ENCODE measurements around the gene NFIC. TPM values are rescaled to one million over a fixed set of nuclear protein-coding genes. Genes with fewer than 3 reads are reported as not detected.

The NFIC gene
- total RNA-seq, 1 experiment from 2014 or later, result 75.6 TPM

- Histone ChIP-seq H3K36me3 (ENCODE audit: low read depth) (no peaks in the 10 kb centered on the region), H3K27ac (no peak overlapping the region), H3K9me2 (ENCODE audit: insufficient read depth) (no peaks in the 10 kb centered on the region), H3F3A (ENCODE audit: insufficient read depth, low read depth) (no peaks in the 10 kb centered on the region; the same call in 1 of the 2 replicates), H3K4me2 (no peak overlapping the region), H3K9me3 (ENCODE audit: insufficient read depth, low read depth) (no peaks in the 10 kb centered on the region), H3K4me1 (replicated peaks; ENCODE audit: insufficient read depth) (no peaks in the 10 kb centered on the region), H3K27me3 (ENCODE audit: insufficient read depth, low read depth) (no peaks in the 10 kb centered on the region), H4K20me1 (ENCODE audit: insufficient read depth) (no peaks in the 10 kb centered on the region), H3K4me3 (no peak overlapping the region), H3K79me2 (ENCODE audit: low read depth) (peaks cover 22% of the 10 kb centered on the region), H2AFZ (no peak overlapping the region)
- CTCF ChIA-PET, result no interaction called here
- BruUV-seq (replicated peaks), result no TSS peak
- intact Hi-C loops (cut with micrococcal nuclease; ENCODE audit: unreplicated experiment), result no loop called here
- TF ChIP-seq EZH2 (IDR thresholded peaks at IDR 0.05; ENCODE audit: low read depth) (no peak), CTCF (conservative IDR thresholded peaks at IDR 0.05) (no peak)
- POLR2A ChIA-PET (ENCODE audit: unreplicated experiment), result no interaction called here
- DNase-seq, result no peak
Observed at GRCh38 chr19:3497757-3498520, 131.6 kb downstream of the NFIC start.

- Histone ChIP-seq H3K4me3 (peak overlapping the region; percentile 68), H3K4me1 (replicated peaks; ENCODE audit: insufficient read depth) (0 out of 2 replicates have a peak, but pooled peaks cover 2% of the 10 kb centered on the region), H3K27ac (peak overlapping the region; percentile 79), H3K79me2 (ENCODE audit: low read depth) (peaks cover 22% of the 10 kb centered on the region), H3K4me2 (peak overlapping the region; percentile 93), H3K36me3 (ENCODE audit: low read depth) (no peaks in the 10 kb centered on the region), H3K27me3 (ENCODE audit: insufficient read depth, low read depth) (no peaks in the 10 kb centered on the region), H3K9me3 (ENCODE audit: insufficient read depth, low read depth) (no peaks in the 10 kb centered on the region), H3K9me2 (ENCODE audit: insufficient read depth) (no peaks in the 10 kb centered on the region), H3F3A (ENCODE audit: insufficient read depth, low read depth) (peaks cover 3% of the 10 kb centered on the region; the same call in 1 of the 2 replicates), H2AFZ (peak overlapping the region; percentile 76), H4K20me1 (ENCODE audit: insufficient read depth) (no peaks in the 10 kb centered on the region)
- intact Hi-C loops (cut with micrococcal nuclease; ENCODE audit: unreplicated experiment), result no loop called here
- ChIA-PET POLR2A (ENCODE audit: unreplicated experiment) (no interaction called here), CTCF (no interaction called here)
- BruUV-seq (replicated peaks), result TSS peak; percentile 44
- no peak for DNase-seq
- no peak for TF ChIP-seq EZH2 (IDR thresholded peaks at IDR 0.05; ENCODE audit: low read depth)
- no peak for TF ChIP-seq CTCF (conservative IDR thresholded peaks at IDR 0.05)
Observed at GRCh38 chr19:3499738-3500428, 133.5 kb downstream of the NFIC start.

GRCh38 chr19:3500429-3501101, 134.2 kb downstream of the NFIC start, which contains the start of gene DOHH:
DOHH (minus strand) TSS chr19:3500674; CDS start chr19:3496814, 3,860 bp downstream.
- intact Hi-C loops (cut with micrococcal nuclease; ENCODE audit: unreplicated experiment), result no loop called here
- no peaks in the 10 kb centered on the region for H4K20me1 ChIP-seq (ENCODE audit: insufficient read depth)
- peak; percentile 86 to 88 for DNase-seq

More at GRCh38 chr19:3500429-3501101, 134.2 kb downstream of the NFIC start, which contains the start of gene DOHH:
- peak within 1 kb of the TSS; percentile 76 for H2AFZ ChIP-seq
- peak within 1 kb of the TSS; percentile 93 for H3K4me2 ChIP-seq
- peak within 1 kb of the TSS; percentile 79 for H3K27ac ChIP-seq
- ChIA-PET POLR2A (ENCODE audit: unreplicated experiment) (interaction anchor here (0.6 kb wide), 3 partner anchors 121 to 126 kb away, joined by 3 to 4 read pairs (median 3); no protein-coding TSS in a partner anchor), CTCF (interaction anchor here (0.6 kb wide), 1 partner anchor 31 kb away, joined by 3 read pairs; no protein-coding TSS in a partner anchor)
- BruUV-seq (replicated peaks), result no TSS peak
- H3K4me3 ChIP-seq, result peak within 1 kb of the TSS; percentile 68
- H3K9me3 ChIP-seq (ENCODE audit: insufficient read depth, low read depth), result no peaks in the 10 kb centered on the region
- H3K79me2 ChIP-seq (ENCODE audit: low read depth), result peaks cover 22% of the 10 kb centered on the region
- no peaks in the 10 kb centered on the region for H3K27me3 ChIP-seq (ENCODE audit: insufficient read depth, low read depth)
- H3K9me2 ChIP-seq (ENCODE audit: insufficient read depth), result no peaks in the 10 kb centered on the region
- H3F3A ChIP-seq (ENCODE audit: insufficient read depth, low read depth), result peaks cover 10% of the 10 kb centered on the region; the same call in 1 of the 2 replicates
- no peaks in the 10 kb centered on the region for H3K36me3 ChIP-seq (ENCODE audit: low read depth)
- TF ChIP-seq CTCF (conservative IDR thresholded peaks at IDR 0.05) (no peak), EZH2 (IDR thresholded peaks at IDR 0.05; ENCODE audit: low read depth) (no peak)
- 0 out of 2 replicates have a peak, but pooled peaks cover 3% of the 10 kb centered on the region for H3K4me1 ChIP-seq (replicated peaks; ENCODE audit: insufficient read depth)
